IMR-90 (cell line): ENCODE data around the gene DDX6. TPM values are rescaled to one million over a fixed set of nuclear protein-coding genes. Genes with fewer than 3 reads are reported as not detected.

Experiments
- ATAC-seq: fragments of 200-7000 bp; cut with Tn5 transposase; 2 replicates; pipeline ENCODE4 v1.9.1; 2020; ENCODE audit warnings: low read depth, mild to moderate bottlenecking, moderate library complexity
- BruUV-seq: library from RNA; stranded (reverse); fragments of 400-500 nt; replicated peaks from 2 replicates; lab custom pipeline; 2021; lab: Mats Ljungman, UMichigan
- CTCF ChIA-PET: fragments of 300-600 bp; formaldehyde crosslinking; extraction: SDS; loops from one replicate; lab custom pipeline; 2021; ENCODE audit warnings: antibody characterized with exemption; lab: Yijun Ruan, JAX
- POLR2A ChIA-PET: fragments of 300-600 bp; sonication (Branson Sonifier 250); formaldehyde crosslinking; loops from one replicate; lab custom pipeline; 2022; ENCODE audit warnings: antibody characterized with exemption; ENCODE audit not compliant: unreplicated experiment; lab: Charles Lee
- DNase-seq: peaks from one replicate; pipeline ENCODE4 v3.0.0; 2013
- H2AFZ ChIP-seq: replicated peaks from 2 replicates; pipeline ENCODE3; 2013; ENCODE audit warnings: low read length, mild to moderate bottlenecking; ENCODE audit not compliant: poor library complexity
- H2AK5ac ChIP-seq: 2 replicates; pipeline ENCODE4 v1.6.1; 2013; ENCODE audit warnings: low read depth, low read length, inconsistent platforms
- H2AK9ac ChIP-seq: replicated peaks from 2 replicates; pipeline ENCODE3; 2013; ENCODE audit warnings: mild to moderate bottlenecking, low read depth, low read length, moderate library complexity; ENCODE audit not compliant: poor library complexity
- H2BK120ac ChIP-seq: 2 replicates; pipeline ENCODE4 v1.6.1; 2013; ENCODE audit warnings: low read depth, low read length, inconsistent platforms
- H2BK15ac ChIP-seq: 3 replicates; pipeline ENCODE4 v1.6.1; 2013; ENCODE audit warnings: low read depth, low read length, inconsistent platforms
- H2BK20ac ChIP-seq: 2 replicates; pipeline ENCODE4 v1.6.1; 2013; ENCODE audit warnings: low read depth, mild to moderate bottlenecking, inconsistent platforms, low read length, moderate library complexity
- H2BK5ac ChIP-seq: 2 replicates; pipeline ENCODE4 v1.6.1; 2013; ENCODE audit warnings: mild to moderate bottlenecking, low read depth, low read length, inconsistent platforms; ENCODE audit not compliant: poor library complexity, severe bottlenecking
- H3K14ac ChIP-seq: replicated peaks from 2 replicates; pipeline ENCODE4 v1.6.1; 2013; ENCODE audit warnings: low read depth, low read length, inconsistent platforms
- H3K18ac ChIP-seq: 2 replicates; pipeline ENCODE4 v1.6.1; 2013; ENCODE audit warnings: low read depth, low read length, control low read depth
- H3K23ac ChIP-seq: 2 replicates; pipeline ENCODE4 v1.6.1; 2013; ENCODE audit warnings: low read depth, low read length, inconsistent platforms
- H3K27ac ChIP-seq: 2 replicates; pipeline ENCODE4 v1.5.1; 2013; ENCODE audit warnings: mild to moderate bottlenecking, control low read depth, low read length; ENCODE audit not compliant: insufficient read depth
- H3K27me3 ChIP-seq: 2 replicates; pipeline ENCODE4 v1.6.1; 2013; ENCODE audit warnings: low read length; ENCODE audit not compliant: control insufficient read depth, insufficient read depth
- H3K36me3 ChIP-seq: 2 replicates; pipeline ENCODE4 v1.6.1; 2013; ENCODE audit warnings: low read length, mixed read lengths; ENCODE audit not compliant: control insufficient read depth, insufficient read depth
- H3K4ac ChIP-seq: 2 replicates; pipeline ENCODE4 v1.6.1; 2013; ENCODE audit warnings: low read depth, low read length, inconsistent platforms
- H3K4me1 ChIP-seq: 2 replicates; pipeline ENCODE4 v1.6.1; 2013; ENCODE audit warnings: low read length, mixed read lengths; ENCODE audit not compliant: control insufficient read depth, insufficient read depth
- H3K4me2 ChIP-seq: 2 replicates; pipeline ENCODE4 v1.6.1; 2013; ENCODE audit warnings: low read depth, mild to moderate bottlenecking, control low read depth, low read length, moderate library complexity
- H3K4me3 ChIP-seq: 2 replicates; pipeline ENCODE4 v1.5.1; 2013; ENCODE audit warnings: low read depth, mild to moderate bottlenecking, control low read depth, low read length, moderate library complexity; ENCODE audit not compliant: insufficient read depth
- H3K56ac ChIP-seq: 2 replicates; pipeline ENCODE4 v1.6.1; 2013; ENCODE audit warnings: low read length, inconsistent platforms; ENCODE audit not compliant: insufficient read depth; ENCODE audit errors: extremely low read depth
- H3K79me1 ChIP-seq, 2 experiments: 2 replicates each; pipeline ENCODE4 v1.6.1; 2013; ENCODE audit warnings: low read length in 2 of 2, inconsistent platforms in 1 of 2, low read depth in 1 of 2
- H3K9ac ChIP-seq: 2 replicates; pipeline ENCODE4 v1.6.1; 2013; ENCODE audit warnings: low read depth, low read length, control low read depth
- H3K9me1 ChIP-seq: 2 replicates; pipeline ENCODE4 v1.6.1; 2013; ENCODE audit warnings: low read length, inconsistent platforms; ENCODE audit not compliant: insufficient read depth
- H3K9me3 ChIP-seq: 2 replicates; pipeline ENCODE4 v1.6.1; 2013; ENCODE audit warnings: low read length; ENCODE audit not compliant: control insufficient read depth, insufficient read depth
- H4K20me1 ChIP-seq: 2 replicates; pipeline ENCODE4 v1.6.1; 2013; ENCODE audit warnings: low read length, inconsistent platforms; ENCODE audit not compliant: insufficient read depth
- H4K5ac ChIP-seq: 2 replicates; pipeline ENCODE4 v1.6.1; 2013; ENCODE audit warnings: mild to moderate bottlenecking, low read depth, low read length, control low read depth
- H4K8ac ChIP-seq, 2 experiments: 2 replicates each; pipeline ENCODE4 v1.6.1; 2013; ENCODE audit warnings: low read depth in 2 of 2, low read length in 2 of 2, control low read depth in 1 of 2, inconsistent platforms in 1 of 2
- H4K91ac ChIP-seq: 2 replicates; pipeline ENCODE4 v1.6.1; 2013; ENCODE audit warnings: low read depth, low read length, inconsistent platforms; ENCODE audit not compliant: insufficient read depth
- CTCF ChIP-seq: conservative IDR thresholded peaks from 2 replicates; pipeline ENCODE4 v1.5.1; 2012; ENCODE audit warnings: mild to moderate bottlenecking, low read depth, low read length, improper control_type of control experiment
- ELK1 ChIP-seq: fragments of 150-350 bp; IDR thresholded peaks from 2 replicates; pipeline ENCODE4 v1.6.1; 2016; ENCODE audit warnings: low read depth, mild to moderate bottlenecking, low read length, moderate library complexity, borderline replicate concordance
- POLR2A ChIP-seq: IDR thresholded peaks from 2 replicates; pipeline ENCODE4 v1.6.1; 2012; ENCODE audit warnings: mild to moderate bottlenecking, low read depth, low read length
- SMC3 ChIP-seq: fragments of 150-350 bp; IDR thresholded peaks from 2 replicates; pipeline ENCODE4 v1.6.1; 2016; ENCODE audit warnings: low read depth, mild to moderate bottlenecking, antibody characterized with exemption, low read length, moderate library complexity
- WGBS, 2 experiments: methylation state at CpG; one replicate each; pipeline versions ENCODE4 v1.1.5 to v1.1.7; 2013; ENCODE audit warnings: missing lambda C conversion rate in 2 of 2; ENCODE audit not compliant: insufficient read length in 1 of 2; ENCODE audit errors: extremely low coverage in 2 of 2; 5-methylcytosine and 5-hydroxymethylcytosine counted together
- dilution Hi-C: fragments of 300-500 bp; cut with HindIII; formaldehyde crosslinking; loops from one replicate; pipeline ENCODE4 v1.14.3; 2018; ENCODE audit warnings: low sequenced_read_pairs; ENCODE audit not compliant: unreplicated experiment
- in situ Hi-C: fragments of 300-500 bp; cut with MboI; formaldehyde crosslinking; loops from 3 replicates; pipeline ENCODE4 v1.14.3; 2019; ENCODE audit warnings: low sequenced_read_pairs, inconsistent platforms, mixed read lengths
- intact Hi-C: fragments of 100-400 bp; cut with micrococcal nuclease; formaldehyde crosslinking; loops from 2 replicates; pipeline ENCODE4 v1.10.0; 2022
- polyA plus RNA-seq, 3 experiments: library from polyadenylated mRNA; depleted of rRNA; stranded (reverse); fragments of >200 nt; gene quantifications; 2 replicates each; pipeline ENCODE4 v1.2.3, GENCODE V29; 2012; ENCODE audit warnings: low replicate concordance in 1 of 3
- total RNA-seq: library from RNA; depleted of rRNA; stranded (reverse); fragments of >200 nt; gene quantifications from 2 replicates; pipeline ENCODE4 v1.2.3, GENCODE V29; 2012

Gene DDX6
- total and polyA plus RNA-seq, 2 of the 4 experiments (the other 2 are of a cell fraction), result 19.2 to 197 TPM

- Histone ChIP-seq H4K91ac (no peak overlapping the region), H2AK9ac (no peak overlapping the region), H3K23ac (no peak overlapping the region), H2BK120ac (no peak overlapping the region), H2AFZ (no peak overlapping the region), H3K18ac (no peak overlapping the region), H3K4me2 (no peak overlapping the region), H3K9me1 (no peaks in the 10 kb centered on the region), H3K27ac (no peak overlapping the region), H2BK5ac (no peak overlapping the region), H3K27me3 (peaks cover 17% of the 10 kb centered on the region), H4K20me1 (no peaks in the 10 kb centered on the region), H3K79me1 (no peaks in the 10 kb centered on the region), H3K9me3 (no peaks in the 10 kb centered on the region), H3K4me3 (no peak overlapping the region), H3K4ac (no peak overlapping the region), H2BK15ac (no peak overlapping the region), H3K9ac (no peak overlapping the region), H3K4me1 (no peaks in the 10 kb centered on the region), H3K36me3 (no peaks in the 10 kb centered on the region), H3K14ac (no peak overlapping the region), H2AK5ac (no peak overlapping the region), H4K8ac (no peak overlapping the region), H3K56ac (no peak overlapping the region), H4K5ac (no peak overlapping the region), H2BK20ac (no peak overlapping the region)
- dilution Hi-C loops (no loop called here), in situ Hi-C loops (no loop called here), intact Hi-C loops (loop anchor here (5.0 kb wide), 1 partner anchor 63 kb away; no protein-coding TSS in a partner anchor)
- ChIA-PET CTCF (interaction anchor here (1.1 kb wide), 1 partner anchor 13 kb away, joined by 3 read pairs; the partner anchor contains the start of gene DDX6), POLR2A (interaction anchor here (0.7 kb wide), 1 partner anchor 8 kb away, joined by 12 read pairs; no protein-coding TSS in a partner anchor)
- WGBS, 2 experiments, result 82% methylated on average over 2 of the region's 3 CpGs; no CpG with 5 or more reads in 1 of the 2 experiments
- no peak for DNase-seq
- TF ChIP-seq ELK1 (no peak), POLR2A (no peak), CTCF (no peak), SMC3 (no peak)
- BruUV-seq, result no TSS peak
- no peak for ATAC-seq
Observed at GRCh38 chr11:118804094-118804493, 13.1 kb upstream of the DDX6 start.
